ENCODE measurements around the gene BIN1.

DNA sequence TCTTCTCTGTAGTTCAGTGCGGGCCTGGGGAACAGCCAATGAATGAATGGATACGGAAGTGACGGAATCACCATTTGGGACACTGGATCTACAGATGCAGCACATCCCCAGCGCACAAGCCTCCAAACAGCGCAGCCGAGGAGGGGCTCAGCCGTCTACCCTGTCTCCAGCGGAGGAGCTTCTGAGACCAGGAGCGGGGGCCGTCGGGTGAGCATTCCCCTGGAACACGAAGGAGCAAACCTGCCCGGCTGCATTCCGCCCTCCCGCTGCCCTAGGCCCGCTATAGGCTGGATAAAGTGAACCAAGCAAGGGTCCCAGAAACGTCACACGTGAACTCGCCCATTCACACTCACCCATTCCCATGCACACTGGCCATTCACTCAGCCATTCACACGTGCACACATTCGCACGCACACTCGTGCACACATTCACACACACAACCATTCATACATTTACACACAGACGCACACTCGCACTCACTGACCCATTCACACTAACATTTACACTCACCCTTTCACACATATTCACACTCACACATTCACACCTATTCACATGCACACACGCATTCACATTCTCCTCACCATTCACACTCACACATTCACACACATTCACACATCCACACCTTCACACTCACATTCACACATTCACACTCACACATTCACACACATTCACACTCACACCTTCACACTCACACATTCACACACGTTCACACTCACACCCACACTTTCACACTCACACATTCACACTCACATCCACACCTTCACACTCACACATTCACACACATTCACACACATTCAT lies 63.4 kb downstream of the BIN1 start:
- TF ChIP-seq, protein P1, sequence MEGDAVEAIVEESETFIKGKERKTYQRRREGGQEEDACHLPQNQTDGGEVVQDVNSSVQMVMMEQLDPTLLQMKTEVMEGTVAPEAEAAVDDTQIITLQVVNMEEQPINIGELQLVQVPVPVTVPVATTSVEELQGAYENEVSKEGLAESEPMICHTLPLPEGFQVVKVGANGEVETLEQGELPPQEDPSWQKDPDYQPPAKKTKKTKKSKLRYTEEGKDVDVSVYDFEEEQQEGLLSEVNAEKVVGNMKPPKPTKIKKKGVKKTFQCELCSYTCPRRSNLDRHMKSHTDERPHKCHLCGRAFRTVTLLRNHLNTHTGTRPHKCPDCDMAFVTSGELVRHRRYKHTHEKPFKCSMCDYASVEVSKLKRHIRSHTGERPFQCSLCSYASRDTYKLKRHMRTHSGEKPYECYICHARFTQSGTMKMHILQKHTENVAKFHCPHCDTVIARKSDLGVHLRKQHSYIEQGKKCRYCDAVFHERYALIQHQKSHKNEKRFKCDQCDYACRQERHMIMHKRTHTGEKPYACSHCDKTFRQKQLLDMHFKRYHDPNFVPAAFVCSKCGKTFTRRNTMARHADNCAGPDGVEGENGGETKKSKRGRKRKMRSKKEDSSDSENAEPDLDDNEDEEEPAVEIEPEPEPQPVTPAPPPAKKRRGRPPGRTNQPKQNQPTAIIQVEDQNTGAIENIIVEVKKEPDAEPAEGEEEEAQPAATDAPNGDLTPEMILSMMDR (IDR thresholded peaks at IDR 0.05), result no peak
- TF ChIP-seq POLR2A (IDR thresholded peaks at IDR 0.05), result no peak

Measured in thyroid gland (tissue), 4 donors.